Measurements from ENCODE around the gene CDC20.
A peak's percentile ranks its signal among the peaks of the same experiment; 100 is the strongest.

Gene CDC20

GRCh38 chr1:43329995-43330751 is 28.6 kb upstream of the CDC20 start:
- peak; percentile 34 for DNase-seq

- DNase-seq = peak; percentile 46
Observed at GRCh38 chr1:43331688-43332087, 27.1 kb upstream of the CDC20 start.

GRCh38 chr1:43334453-43335205 is 24.2 kb upstream of the CDC20 start:
- no peak for DNase-seq

GRCh38 chr1:43337588-43337987 is 21.2 kb upstream of the CDC20 start, which contains the start of gene MPL:
TSS of gene MPL (plus strand) at chr1:43337818. CDS start at chr1:43337849, 31 bp downstream.
- no peak for DNase-seq

- DNase-seq = no peak
Observed at GRCh38 chr1:43338001-43338400, 20.8 kb upstream of the CDC20 start.

GRCh38 chr1:43339584-43340232 is 19.1 kb upstream of the CDC20 start:
- no peak for DNase-seq

- DNase-seq = no peak
Observed at GRCh38 chr1:43340559-43340958, 18.2 kb upstream of the CDC20 start.

- no peak for DNase-seq
Observed at GRCh38 chr1:43344267-43344850, 14.4 kb upstream of the CDC20 start.

- DNase-seq = no peak
Observed at GRCh38 chr1:43345120-43345519, 13.7 kb upstream of the CDC20 start.

- no peak for DNase-seq
Observed at GRCh38 chr1:43346636-43347035, 12.1 kb upstream of the CDC20 start.

GRCh38 chr1:43348343-43348808 is 10.4 kb upstream of the CDC20 start:
- peak; percentile 98 for DNase-seq

- DNase-seq = peak; percentile 100
Observed at GRCh38 chr1:43348809-43349593, 9.8 kb upstream of the CDC20 start.

- peak; percentile 57 for DNase-seq
Observed at GRCh38 chr1:43349594-43350306, 9.0 kb upstream of the CDC20 start.

- no peak for DNase-seq
Observed at GRCh38 chr1:43350976-43351375, 7.8 kb upstream of the CDC20 start.

GRCh38 chr1:43351421-43352350 is 7.1 kb upstream of the CDC20 start:
- no peak for DNase-seq

- DNase-seq = no peak
Observed at GRCh38 chr1:43352351-43352705, 6.5 kb upstream of the CDC20 start.

- DNase-seq = no peak
Observed at GRCh38 chr1:43352881-43353280, 5.9 kb upstream of the CDC20 start.

- no peak for DNase-seq
Observed at GRCh38 chr1:43354471-43354870, 4.3 kb upstream of the CDC20 start.

GRCh38 chr1:43354936-43355335 is 3.8 kb upstream of the CDC20 start:
- DNase-seq = no peak

GRCh38 chr1:43357251-43357650 is 1.5 kb upstream of the CDC20 start:
- DNase-seq = no peak
